ENCODE results near the gene YARS1. TPM values are rescaled to one million over a fixed set of nuclear protein-coding genes. Genes with fewer than 3 reads are reported as not detected.

Gene YARS1
- total and polyA plus RNA-seq, 2 of the 13 experiments (the other 11 are each of a cell fraction or from before 2014, with no cell fraction given): 50.1 to 113 TPM

GRCh38 chr1:32759997-32760623 is 57.0 kb downstream of the YARS1 start (continued):
- TF ChIP-seq ZNF451 (CRISPR knock-in tag; IDR thresholded peaks at IDR 0.05) (no peak; the same call in 1 of the 2 replicates), ZMYM4 (CRISPR knock-in tag; IDR thresholded peaks at IDR 0.05) (peak; percentile 80), ZNF570 (CRISPR knock-in tag; IDR thresholded peaks at IDR 0.05; ENCODE audit: borderline replicate concordance) (no peak), ZBTB26 (CRISPR knock-in tag; IDR thresholded peaks at IDR 0.05; ENCODE audit: borderline replicate concordance) (peak; percentile 58), SMC3 (IDR thresholded peaks at IDR 0.05; ENCODE audit: low read length) (no peak), TFDP1 (CRISPR knock-in tag; IDR thresholded peaks at IDR 0.05; ENCODE audit: borderline replicate concordance) (no peak), CREBL2 (CRISPR knock-in tag; IDR thresholded peaks at IDR 0.05; ENCODE audit: borderline replicate concordance) (no peak), FOXA3 (CRISPR knock-in tag; IDR thresholded peaks at IDR 0.05) (0 out of 2 replicates have a peak, but pooled peaks have one; percentile 19), GTF3A (CRISPR knock-in tag; conservative IDR thresholded peaks at IDR 0.05) (no peak), ARID3A (IDR thresholded peaks at IDR 0.05; ENCODE audit: low read depth, low read length) (0 out of 2 replicates have a peak, but pooled peaks have one; percentile 8), HNF1A (IDR thresholded peaks at IDR 0.05; ENCODE audit: low read depth) (peak; percentile 19; the same call in 1 of the 2 replicates), HNF1A (CRISPR knock-in tag; IDR thresholded peaks at IDR 0.05; ENCODE audit: borderline replicate concordance) (peak; percentile 73), DR1 (CRISPR knock-in tag; IDR thresholded peaks at IDR 0.05) (no peak; the same call in 1 of the 2 replicates), SYNCRIP (IDR thresholded peaks at IDR 0.05; ENCODE audit: insufficient read depth, low read depth, low read length) (no peak), TBX3 (IDR thresholded peaks at IDR 0.05; ENCODE audit: borderline replicate concordance) (0 out of 2 replicates have a peak, but pooled peaks have one; percentile 26), KLF16 (CRISPR knock-in tag; IDR thresholded peaks at IDR 0.05) (peak in 1 of 2 experiments; percentile 57; a peak in 1 of 4 replicates), PAWR (CRISPR knock-in tag; IDR thresholded peaks at IDR 0.05; ENCODE audit: borderline replicate concordance) (no peak), ZNF260 (CRISPR knock-in tag; IDR thresholded peaks at IDR 0.05; ENCODE audit: borderline replicate concordance, low read depth) (no peak), KLF11 (CRISPR knock-in tag; IDR thresholded peaks at IDR 0.05) (no peak), MIXL1 (CRISPR knock-in tag; IDR thresholded peaks at IDR 0.05) (0 out of 2 replicates have a peak, but pooled peaks have one; percentile 3), ZNF383 (CRISPR knock-in tag; IDR thresholded peaks at IDR 0.05; ENCODE audit: borderline replicate concordance) (no peak), SOX5 (CRISPR knock-in tag; IDR thresholded peaks at IDR 0.05; ENCODE audit: borderline replicate concordance) (peak; percentile 60; the same call in 1 of the 2 replicates)

Data from HepG2 (cell line).